Activated naive CD4-positive, alpha-beta T cell treated with anti-CD3 and anti-CD28 coated beads, Interleukin-2, amount 50 U/mL, for 24 hours (primary cell): ENCODE results near the gene E2F1.

ENCODE experiments used
- H3K27ac Mint-ChIP-seq: one replicate; pipeline ENCODE4 v1.8.0; 2021; ENCODE audit warnings: mild to moderate bottlenecking, mixed read lengths
- H3K27me3 Mint-ChIP-seq: one replicate; pipeline ENCODE4 v1.8.0; 2021; ENCODE audit warnings: mixed read lengths
- H3K36me3 Mint-ChIP-seq: one replicate; pipeline ENCODE4 v1.8.0; 2021; ENCODE audit warnings: mixed read lengths
- H3K4me1 Mint-ChIP-seq: one replicate; pipeline ENCODE4 v1.8.0; 2021; ENCODE audit warnings: mixed read lengths
- H3K4me3 Mint-ChIP-seq: one replicate; pipeline ENCODE4 v1.8.0; 2021; ENCODE audit warnings: mild to moderate bottlenecking, mixed read lengths
- H3K9me3 Mint-ChIP-seq: one replicate; pipeline ENCODE4 v1.8.0; 2021; ENCODE audit warnings: mixed read lengths

Gene E2F1, protein sequence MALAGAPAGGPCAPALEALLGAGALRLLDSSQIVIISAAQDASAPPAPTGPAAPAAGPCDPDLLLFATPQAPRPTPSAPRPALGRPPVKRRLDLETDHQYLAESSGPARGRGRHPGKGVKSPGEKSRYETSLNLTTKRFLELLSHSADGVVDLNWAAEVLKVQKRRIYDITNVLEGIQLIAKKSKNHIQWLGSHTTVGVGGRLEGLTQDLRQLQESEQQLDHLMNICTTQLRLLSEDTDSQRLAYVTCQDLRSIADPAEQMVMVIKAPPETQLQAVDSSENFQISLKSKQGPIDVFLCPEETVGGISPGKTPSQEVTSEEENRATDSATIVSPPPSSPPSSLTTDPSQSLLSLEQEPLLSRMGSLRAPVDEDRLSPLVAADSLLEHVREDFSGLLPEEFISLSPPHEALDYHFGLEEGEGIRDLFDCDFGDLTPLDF

DNA sequence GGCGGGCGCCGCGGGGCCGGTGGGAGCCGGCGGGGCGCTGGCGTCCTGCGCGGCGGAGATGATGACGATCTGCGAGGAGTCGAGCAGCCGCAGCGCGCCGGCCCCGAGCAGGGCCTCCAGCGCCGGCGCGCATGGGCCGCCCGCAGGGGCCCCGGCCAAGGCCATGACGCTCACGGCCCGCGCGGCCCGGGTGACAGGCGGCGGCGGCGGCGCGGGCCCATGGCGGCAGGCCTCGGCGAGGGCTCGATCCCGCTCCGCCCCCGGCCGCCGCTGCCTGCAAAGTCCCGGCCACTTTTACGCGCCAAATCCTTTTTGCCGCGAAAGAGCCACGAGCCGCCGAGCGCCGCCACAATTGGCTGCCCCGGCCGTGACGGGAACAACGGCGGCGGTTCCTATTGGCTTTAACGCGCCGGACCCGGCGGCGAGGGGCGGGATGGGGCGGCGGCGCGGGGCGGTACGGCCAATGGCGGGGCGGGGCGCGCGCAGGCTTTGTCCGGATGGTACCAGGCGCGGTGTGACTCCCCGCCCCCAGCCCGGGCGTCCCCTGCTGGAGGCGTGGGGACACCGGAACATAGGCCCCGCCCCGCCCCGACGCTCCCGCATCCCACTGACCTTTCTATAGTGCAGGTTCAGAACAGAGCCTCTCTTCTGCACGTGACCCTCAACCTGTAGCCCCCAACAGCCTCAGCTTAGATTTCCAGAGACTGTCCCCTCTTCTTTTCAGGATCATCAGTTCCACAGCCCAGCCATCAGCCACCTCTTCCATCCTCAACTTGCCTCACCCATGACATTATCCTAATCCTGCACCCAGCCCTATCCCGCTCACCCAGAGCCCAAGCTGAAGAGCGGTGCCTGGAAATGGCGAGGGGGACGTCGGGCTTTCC is at the start of gene E2F1:
TSS of gene E2F1 (minus strand) at position 286 of the 884 bp plus-strand sequence. CDS start at position 165, 121 bp downstream.
- Mint-ChIP-seq H3K9me3 (no peaks in the 10 kb centered on the region), H3K4me1 (peaks cover 49% of the 10 kb centered on the region)

DNA sequence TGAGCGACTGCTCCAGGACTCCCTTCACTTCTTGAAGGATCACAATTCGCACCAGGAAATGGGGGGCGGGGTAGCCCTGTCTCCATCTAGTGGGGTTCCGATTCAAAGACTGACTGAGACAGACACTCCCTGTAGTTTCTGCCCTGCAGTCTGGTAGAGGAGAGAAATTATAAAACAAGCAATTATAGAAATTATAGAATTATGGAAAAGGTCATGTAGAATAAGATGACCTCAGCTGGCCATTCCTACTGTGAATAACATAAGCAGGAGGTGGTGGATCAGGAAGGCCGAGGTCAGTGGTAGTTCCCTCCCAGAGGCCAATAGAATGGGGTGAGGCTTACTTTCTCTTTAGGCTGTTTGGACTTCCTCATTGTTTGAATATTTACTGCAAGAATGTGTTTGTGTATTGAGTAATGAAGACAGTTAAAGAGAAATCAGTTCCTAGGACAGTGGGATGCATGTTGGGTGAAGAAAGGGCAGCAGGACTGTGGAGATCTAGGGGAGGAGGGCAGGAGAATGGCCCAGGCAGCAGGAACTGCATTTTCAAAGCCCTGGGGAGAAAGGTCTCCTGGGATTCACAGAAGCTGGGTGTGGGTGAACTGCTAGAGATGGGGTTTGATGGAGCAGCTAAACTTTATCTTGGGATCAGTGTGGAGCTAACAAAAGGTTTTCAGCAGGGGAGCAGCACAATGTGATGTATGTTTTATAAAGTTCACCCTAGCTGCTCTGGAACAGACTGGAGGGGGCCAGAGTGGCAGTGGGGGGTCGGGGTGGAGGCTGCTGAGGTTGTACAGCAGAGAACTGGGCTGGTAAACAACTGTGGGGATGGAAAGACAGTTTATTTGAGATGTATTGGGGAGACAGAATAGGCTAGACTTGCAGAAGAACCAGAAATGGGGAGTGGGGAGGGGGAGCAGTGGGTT is 47.7 kb upstream of the E2F1 start:
- Mint-ChIP-seq H3K9me3 (peaks cover 5% of the 10 kb centered on the region), H3K27ac (peak overlapping the region; percentile 10), H3K36me3 (peaks cover 12% of the 10 kb centered on the region), H3K4me3 (peak overlapping the region; percentile 62), H3K27me3 (no peaks in the 10 kb centered on the region), H3K4me1 (peaks cover 30% of the 10 kb centered on the region)

More for the DNA sequence above, at the start of gene E2F1:
- Mint-ChIP-seq H3K4me3 (peak within 1 kb of the TSS; percentile 84), H3K36me3 (no peaks in the 10 kb centered on the region), H3K27ac (peak within 1 kb of the TSS; percentile 81), H3K27me3 (no peaks in the 10 kb centered on the region)

GRCh38 chr20:33732166-33732970 is 46.2 kb upstream of the E2F1 start:
- peaks cover 7% of the 10 kb centered on the region for H3K36me3 Mint-ChIP-seq
- peak overlapping the region; percentile 15 for H3K27ac Mint-ChIP-seq
- peaks cover 25% of the 10 kb centered on the region for H3K4me1 Mint-ChIP-seq
- no peaks in the 10 kb centered on the region for H3K27me3 Mint-ChIP-seq
- H3K9me3 Mint-ChIP-seq = peaks cover 5% of the 10 kb centered on the region
- H3K4me3 Mint-ChIP-seq = peak overlapping the region; percentile 87

- peaks cover 4% of the 10 kb centered on the region for H3K36me3 Mint-ChIP-seq
- peaks cover 25% of the 10 kb centered on the region for H3K4me1 Mint-ChIP-seq
- no peaks in the 10 kb centered on the region for H3K27me3 Mint-ChIP-seq
- H3K4me3 Mint-ChIP-seq = peak within 1 kb of the TSS; percentile 87
- peaks cover 3% of the 10 kb centered on the region for H3K9me3 Mint-ChIP-seq
- peak within 1 kb of the TSS; percentile 93 for H3K27ac Mint-ChIP-seq
Observed at GRCh38 chr20:33731693-33732165, 45.5 kb upstream of the E2F1 start, which contains the start of gene ZNF341. Gene ZNF341, plus strand, starts transcription at chr20:33731996. Its CDS starts 26 bp downstream, at chr20:33732022.

GRCh38 chr20:33730946-33731692 is 44.9 kb upstream of the E2F1 start:
- no peaks in the 10 kb centered on the region for H3K27me3 Mint-ChIP-seq
- peak overlapping the region; percentile 86 for H3K4me3 Mint-ChIP-seq
- H3K9me3 Mint-ChIP-seq = no peaks in the 10 kb centered on the region
- peak overlapping the region; percentile 93 for H3K27ac Mint-ChIP-seq
- peaks cover 1% of the 10 kb centered on the region for H3K36me3 Mint-ChIP-seq
- peaks cover 25% of the 10 kb centered on the region for H3K4me1 Mint-ChIP-seq

DNA sequence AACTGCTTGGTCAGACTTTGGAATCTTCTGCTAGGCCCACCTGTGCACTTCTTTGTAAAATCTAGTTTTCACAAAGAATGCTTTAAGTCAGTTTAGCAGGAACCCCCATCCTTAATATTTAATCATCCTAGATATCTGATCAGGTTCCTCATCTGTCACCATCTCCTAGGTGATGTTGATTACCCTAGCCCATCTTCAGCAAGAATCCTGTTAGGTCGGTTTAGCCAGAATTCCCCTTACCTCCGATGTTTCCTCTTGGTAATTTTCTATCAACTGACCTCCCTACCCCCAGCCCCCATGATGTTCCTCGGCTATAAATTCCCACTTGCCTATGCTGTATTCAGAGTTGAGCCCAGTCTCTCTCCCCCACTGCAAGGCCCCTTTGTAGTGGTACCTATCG is 42.9 kb upstream of the E2F1 start:
- Mint-ChIP-seq H3K27me3 (no peaks in the 10 kb centered on the region), H3K4me3 (no peak overlapping the region)

DNA sequence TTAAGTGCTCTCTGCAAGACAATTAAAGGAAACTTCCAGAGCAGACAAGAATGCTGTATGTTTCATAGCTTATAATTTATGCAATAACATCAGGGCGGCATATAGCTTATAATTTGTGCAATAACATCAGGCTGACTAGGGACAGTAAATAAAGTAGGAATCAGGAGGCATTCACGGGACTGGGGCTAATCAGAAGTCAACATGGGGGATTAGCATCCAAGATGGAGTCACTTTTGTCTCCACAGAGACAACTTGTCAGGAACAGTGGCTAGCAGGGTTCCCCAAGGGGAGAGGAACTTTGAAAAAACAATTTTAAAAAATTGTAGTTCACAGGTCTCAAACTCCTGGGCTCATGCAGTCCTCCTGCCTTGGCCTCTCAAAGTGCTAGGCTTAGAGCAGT is 42.3 kb upstream of the E2F1 start:
- H3K27ac Mint-ChIP-seq = no peak overlapping the region
- H3K36me3 Mint-ChIP-seq = no peaks in the 10 kb centered on the region
- H3K9me3 Mint-ChIP-seq = no peaks in the 10 kb centered on the region
- no peaks in the 10 kb centered on the region for H3K27me3 Mint-ChIP-seq
- peaks cover 11% of the 10 kb centered on the region for H3K4me1 Mint-ChIP-seq
- H3K4me3 Mint-ChIP-seq = no peak overlapping the region

More for the DNA sequence above, 42.9 kb upstream of the E2F1 start:
- peak overlapping the region; percentile 6 for H3K27ac Mint-ChIP-seq
- no peaks in the 10 kb centered on the region for H3K9me3 Mint-ChIP-seq
- no peaks in the 10 kb centered on the region for H3K36me3 Mint-ChIP-seq
- peaks cover 18% of the 10 kb centered on the region for H3K4me1 Mint-ChIP-seq

DNA sequence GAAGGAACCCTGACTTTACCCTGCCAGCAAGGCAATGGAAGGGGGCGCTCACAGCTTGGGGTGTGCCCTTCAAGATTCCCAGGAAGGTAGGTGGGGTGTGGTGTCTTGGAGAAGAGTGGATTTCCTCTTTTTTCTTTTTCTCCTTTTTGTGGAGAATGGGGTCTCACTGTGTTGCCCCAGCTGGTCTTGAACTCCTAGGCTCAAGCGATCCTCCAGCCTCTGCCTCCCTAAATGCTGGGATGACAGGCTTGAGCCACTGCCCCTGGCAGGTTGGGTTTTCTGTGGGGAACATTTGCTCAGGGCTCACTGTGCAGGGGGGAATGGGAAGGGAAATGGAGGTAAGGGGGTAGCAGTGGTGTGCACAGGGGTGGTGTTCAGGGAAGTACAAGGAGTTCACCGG is 41.6 kb upstream of the E2F1 start:
- no peaks in the 10 kb centered on the region for H3K36me3 Mint-ChIP-seq
- no peak overlapping the region for H3K4me3 Mint-ChIP-seq
- no peak overlapping the region for H3K27ac Mint-ChIP-seq
- H3K4me1 Mint-ChIP-seq = peaks cover 9% of the 10 kb centered on the region
- no peaks in the 10 kb centered on the region for H3K27me3 Mint-ChIP-seq
- H3K9me3 Mint-ChIP-seq = no peaks in the 10 kb centered on the region

DNA sequence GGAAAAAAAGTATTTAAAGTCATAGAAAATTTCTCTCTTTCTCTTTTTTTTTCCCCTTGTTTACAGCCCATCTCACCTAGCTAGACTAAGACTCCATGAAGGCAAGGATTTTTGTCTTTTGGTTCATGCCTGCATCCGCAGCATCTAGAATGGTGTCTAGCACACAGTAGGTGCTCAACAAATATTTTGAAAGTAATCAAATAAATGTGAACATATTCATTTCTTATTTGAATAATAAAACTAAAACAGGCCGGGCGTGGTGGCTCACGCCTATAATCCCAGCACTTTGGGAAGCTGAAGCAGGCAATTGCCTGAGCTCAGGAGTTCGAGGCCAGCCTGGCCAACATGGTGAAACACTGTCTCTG is 40.9 kb upstream of the E2F1 start:
- no peaks in the 10 kb centered on the region for H3K27me3 Mint-ChIP-seq
- no peaks in the 10 kb centered on the region for H3K9me3 Mint-ChIP-seq
- H3K4me1 Mint-ChIP-seq = peaks cover 5% of the 10 kb centered on the region
- no peak overlapping the region for H3K27ac Mint-ChIP-seq
- H3K4me3 Mint-ChIP-seq = no peak overlapping the region
- H3K36me3 Mint-ChIP-seq = no peaks in the 10 kb centered on the region

- no peak overlapping the region for H3K27ac Mint-ChIP-seq
- no peaks in the 10 kb centered on the region for H3K36me3 Mint-ChIP-seq
- H3K9me3 Mint-ChIP-seq = no peaks in the 10 kb centered on the region
- peaks cover 9% of the 10 kb centered on the region for H3K4me1 Mint-ChIP-seq
- H3K4me3 Mint-ChIP-seq = no peak overlapping the region
- H3K27me3 Mint-ChIP-seq = no peaks in the 10 kb centered on the region
Observed at GRCh38 chr20:33725607-33726264, 39.6 kb upstream of the E2F1 start.

- no peaks in the 10 kb centered on the region for H3K27me3 Mint-ChIP-seq
- H3K36me3 Mint-ChIP-seq = no peaks in the 10 kb centered on the region
- peaks cover 14% of the 10 kb centered on the region for H3K4me1 Mint-ChIP-seq
- no peak overlapping the region for H3K27ac Mint-ChIP-seq
- H3K4me3 Mint-ChIP-seq = no peak overlapping the region
- no peaks in the 10 kb centered on the region for H3K9me3 Mint-ChIP-seq
Observed at GRCh38 chr20:33724439-33725094, 38.4 kb upstream of the E2F1 start.

- Mint-ChIP-seq H3K4me1 (peaks cover 30% of the 10 kb centered on the region), H3K27ac (no peak overlapping the region), H3K4me3 (peak overlapping the region; percentile 70), H3K9me3 (no peaks in the 10 kb centered on the region), H3K36me3 (no peaks in the 10 kb centered on the region), H3K27me3 (no peaks in the 10 kb centered on the region)
Observed at GRCh38 chr20:33721391-33722140, 35.4 kb upstream of the E2F1 start.
